Body of pancreas (tissue), 4 donors: ENCODE results near the gene MAP3K21.

Experiments
- CTCF ChIP-seq, 7 experiments: fragments of 450-650 bp in 4 of 7; fragments of 200-600 bp in 3 of 7; sonication (generic) in 3 of 7; IDR thresholded peaks; one replicate each; pipeline ENCODE4 v1.5.1; 2016 to 2019; ENCODE audit warnings: antibody characterized with exemption in 7 of 7
- POLR2A ChIP-seq, 3 donors: fragments of 450-650 bp; IDR thresholded peaks; one replicate each; pipeline ENCODE4 v1.6.1; 2016; ENCODE audit warnings: antibody characterized with exemption in 3 of 3, mild to moderate bottlenecking in 2 of 3

GRCh38 chr1:233389169-233389568, 61.6 kb downstream of the MAP3K21 start:
- TF ChIP-seq POLR2A (IDR thresholded peaks at IDR 0.05) (no peak), CTCF (IDR thresholded peaks at IDR 0.05) (no peak)
